HCT116 (cell line): ENCODE data around the gene MED27. TPM values are rescaled to one million over a fixed set of nuclear protein-coding genes. Genes with fewer than 3 reads are reported as not detected.

ENCODE experiments used
- ATAC-seq: fragments of 200-7000 bp; cut with Tn5 transposase; 2 replicates; pipeline ENCODE4 v1.9.1; 2020; ENCODE audit warnings: mild to moderate bottlenecking, moderate library complexity
- BruUV-seq: library from RNA; stranded (reverse); fragments of 400-500 nt; replicated peaks from 2 replicates; lab custom pipeline; 2021; lab: Mats Ljungman, UMichigan
- CTCF ChIA-PET: fragments of 300-600 bp; sonication (Branson Sonifier 250); formaldehyde crosslinking; loops from one replicate; lab custom pipeline; 2021; ENCODE audit warnings: antibody characterized with exemption; lab: Charles Lee
- POLR2A ChIA-PET: fragments of 300-600, 350-600 bp; sonication (Branson Sonifier 250); formaldehyde crosslinking; loops from one replicate; lab custom pipeline; 2021; ENCODE audit warnings: antibody characterized with exemption; lab: Charles Lee
- RAD21 ChIA-PET, 2 experiments: fragments of 300-600 bp; sonication (Branson Sonifier 250); formaldehyde crosslinking; loops; one replicate each; lab custom pipeline; 2023; ENCODE audit warnings: low total read pairs in 2 of 2; ENCODE audit not compliant: uncharacterized antibody in 2 of 2, unreplicated experiment in 2 of 2, low non-redundant PET in 1 of 2; lab: Charles Lee
- DNase-seq: peaks from one replicate; pipeline ENCODE4 v3.0.0-alpha.2; 2010; ENCODE audit warnings: low read depth, low spot score
- H2AFZ ChIP-seq: fragments of 200-600 bp; shearing (Covaris generic), sonication (generic); 2 replicates; pipeline ENCODE4 v1.6.1; 2017; ENCODE audit warnings: low read depth, mixed run types, mixed read lengths, antibody characterized with exemption, low read length; ENCODE audit not compliant: poor library complexity, severe bottlenecking
- H3K27ac ChIP-seq: 2 replicates; pipeline ENCODE4 v1.5.1; 2012; ENCODE audit warnings: low read depth, low read length
- H3K27me3 ChIP-seq: fragments of 200-600 bp; sonication (generic); 2 replicates; pipeline ENCODE4 v1.6.1; 2016; ENCODE audit warnings: mixed run types, low read length, mixed read lengths; ENCODE audit not compliant: insufficient read depth
- H3K36me3 ChIP-seq, 2 experiments: fragments of 200-500 bp in 1 of 2; fragments of 200-600 bp in 1 of 2; sonication (Bioruptor generic) in 1 of 2; sonication (generic) in 1 of 2; 2 replicates each; pipeline versions ENCODE4 v1.5.1 to v1.6.1; 2014 to 2016; ENCODE audit warnings: low read length in 2 of 2, inconsistent platforms in 1 of 2, mixed read lengths in 1 of 2, mixed run types in 1 of 2; ENCODE audit not compliant: insufficient read depth in 2 of 2, control insufficient read depth in 1 of 2
- H3K4me1 ChIP-seq, 2 experiments: fragments of 200-600 bp in 1 of 2; sonication (generic) in 1 of 2; 2 replicates each; pipeline versions ENCODE4 v1.5.1 to v1.6.1; 2012 to 2017; ENCODE audit warnings: low read length in 2 of 2, inconsistent platforms in 1 of 2, mild to moderate bottlenecking in 1 of 2, mixed read lengths in 1 of 2, mixed run types in 1 of 2, moderate library complexity in 1 of 2; ENCODE audit not compliant: insufficient read depth in 2 of 2, control insufficient read depth in 1 of 2
- H3K4me2 ChIP-seq: fragments of 200-600 bp; sonication (generic); 2 replicates; pipeline ENCODE4 v1.6.1; 2017; ENCODE audit warnings: mixed run types, low read length, mixed read lengths
- H3K4me3 ChIP-seq, 2 experiments: fragments of 200-600 bp in 1 of 2; sonication (generic) in 1 of 2; replicated peaks in 1 of 2; 2 replicates each; pipeline ENCODE4 v1.5.1; 2011 to 2016; ENCODE audit warnings: low read length in 2 of 2, control low read depth in 1 of 2, low read depth in 1 of 2, mild to moderate bottlenecking in 1 of 2, mixed read lengths in 1 of 2, mixed run types in 1 of 2
- H3K79me2 ChIP-seq: fragments of 200-600 bp; sonication (generic); 2 replicates; pipeline ENCODE4 v1.6.1; 2017; ENCODE audit warnings: mild to moderate bottlenecking, mixed run types, low read length, moderate library complexity, mixed read lengths; ENCODE audit not compliant: insufficient read depth
- H3K9ac ChIP-seq: fragments of 200-600 bp; sonication (generic); 2 replicates; pipeline ENCODE4 v1.6.1; 2016; ENCODE audit warnings: low read length, mixed read lengths
- H3K9me2 ChIP-seq: fragments of 200-600 bp; sonication (generic), shearing (Covaris generic); 2 replicates; pipeline ENCODE4 v1.6.1; 2017; ENCODE audit warnings: mixed run types, mild to moderate bottlenecking, moderate library complexity; ENCODE audit not compliant: insufficient read depth
- H3K9me3 ChIP-seq, 2 experiments: fragments of 200-500 bp in 1 of 2; fragments of 200-600 bp in 1 of 2; sonication (Bioruptor generic) in 1 of 2; sonication (generic) in 1 of 2; 2 replicates each; pipeline ENCODE4 v1.6.1; 2014 to 2017; ENCODE audit warnings: low read length in 2 of 2, mixed read lengths in 2 of 2, inconsistent platforms in 1 of 2, low read depth in 1 of 2, mild to moderate bottlenecking in 1 of 2, mixed run types in 1 of 2, moderate library complexity in 1 of 2; ENCODE audit not compliant: control insufficient read depth in 1 of 2, insufficient read depth in 1 of 2
- H4K20me1 ChIP-seq: fragments of 200-600 bp; sonication (generic), shearing (Covaris generic); 2 replicates; pipeline ENCODE4 v1.6.1; 2017; ENCODE audit warnings: mixed run types, mild to moderate bottlenecking, moderate library complexity; ENCODE audit not compliant: insufficient read depth
- ATF3 ChIP-seq: IDR thresholded peaks from 2 replicates; pipeline ENCODE4 v1.6.1; 2012
- CBX3 ChIP-seq: IDR thresholded peaks from 2 replicates; pipeline ENCODE4 v1.6.1; 2012; ENCODE audit warnings: low read depth
- CEBPB ChIP-seq: IDR thresholded peaks from 2 replicates; pipeline ENCODE4 v1.6.1; 2012; ENCODE audit warnings: low read depth
- CTCF ChIP-seq, 3 experiments: fragments of 200-600 bp in 1 of 3; sonication (generic) in 1 of 3; IDR thresholded peaks in 2 of 3; conservative IDR thresholded peaks in 1 of 3; 2 replicates each; pipeline ENCODE4 v1.5.1; 2012 to 2017; ENCODE audit warnings: low read depth in 2 of 3, low read length in 2 of 3, antibody characterized with exemption in 1 of 3, borderline replicate concordance in 1 of 3, control low read depth in 1 of 3, mild to moderate bottlenecking in 1 of 3, mixed read lengths in 1 of 3, mixed run types in 1 of 3, moderate library complexity in 1 of 3; ENCODE audit not compliant: insufficient read depth in 1 of 3
- EGR1 ChIP-seq: IDR thresholded peaks from 2 replicates; pipeline ENCODE4 v1.6.1; 2012; ENCODE audit warnings: low read depth
- ELF1 ChIP-seq: IDR thresholded peaks from 2 replicates; pipeline ENCODE4 v1.6.1; 2012; ENCODE audit warnings: low read depth, borderline replicate concordance
- EZH2 ChIP-seq: fragments of 200-600 bp; sonication (generic); IDR thresholded peaks from 2 replicates; pipeline ENCODE4 v1.6.1; 2017; ENCODE audit warnings: antibody characterized with exemption, mixed run types
- EZH2phosphoT487 ChIP-seq: fragments of 200-600 bp; IDR thresholded peaks from 2 replicates; pipeline ENCODE4 v1.6.1; 2018; ENCODE audit warnings: antibody characterized with exemption, borderline replicate concordance
- JUND ChIP-seq: IDR thresholded peaks from 2 replicates; pipeline ENCODE4 v1.6.1; 2012
- POLR2AphosphoS5 ChIP-seq: IDR thresholded peaks from 2 replicates; pipeline ENCODE4 v1.6.1; 2011; ENCODE audit warnings: mild to moderate bottlenecking, low read depth, low read length, moderate library complexity
- RAD21 ChIP-seq: IDR thresholded peaks from 2 replicates; pipeline ENCODE4 v1.6.1; 2012; ENCODE audit warnings: low read depth, mild to moderate bottlenecking
- REST ChIP-seq: IDR thresholded peaks from 2 replicates; pipeline ENCODE4 v1.6.1; 2012; ENCODE audit warnings: low read depth
- SP1 ChIP-seq: IDR thresholded peaks from 2 replicates; pipeline ENCODE4 v1.6.1; 2012; ENCODE audit warnings: low read depth
- SRF ChIP-seq: IDR thresholded peaks from 2 replicates; pipeline ENCODE4 v1.6.1; 2012; ENCODE audit warnings: low read depth
- TCF7L2 ChIP-seq: IDR thresholded peaks from 2 replicates; pipeline ENCODE4 v1.7.0; 2011; ENCODE audit warnings: borderline replicate concordance, inconsistent platforms; ENCODE audit not compliant: insufficient read depth, insufficient read length; ENCODE audit errors: extremely low read depth
- ZNF274 ChIP-seq: fragments of 200-500 bp; sonication (Bioruptor generic); IDR thresholded peaks from 2 replicates; pipeline ENCODE4 v1.6.1; 2014; ENCODE audit warnings: mild to moderate bottlenecking, low read depth, low read length, inconsistent platforms
- intact Hi-C: fragments of 100-400 bp; cut with micrococcal nuclease; formaldehyde crosslinking; loops from 2 replicates; pipeline ENCODE4 v1.10.0; 2022
- total RNA-seq: library from RNA; stranded (reverse); gene quantifications from one replicate; pipeline ENCODE4 v1.2.1, GENCODE V29; 2021; ENCODE audit not compliant: unreplicated experiment

The MED27 gene
- total RNA-seq, 1 experiment from 2014 or later: 26.9 TPM

DNA sequence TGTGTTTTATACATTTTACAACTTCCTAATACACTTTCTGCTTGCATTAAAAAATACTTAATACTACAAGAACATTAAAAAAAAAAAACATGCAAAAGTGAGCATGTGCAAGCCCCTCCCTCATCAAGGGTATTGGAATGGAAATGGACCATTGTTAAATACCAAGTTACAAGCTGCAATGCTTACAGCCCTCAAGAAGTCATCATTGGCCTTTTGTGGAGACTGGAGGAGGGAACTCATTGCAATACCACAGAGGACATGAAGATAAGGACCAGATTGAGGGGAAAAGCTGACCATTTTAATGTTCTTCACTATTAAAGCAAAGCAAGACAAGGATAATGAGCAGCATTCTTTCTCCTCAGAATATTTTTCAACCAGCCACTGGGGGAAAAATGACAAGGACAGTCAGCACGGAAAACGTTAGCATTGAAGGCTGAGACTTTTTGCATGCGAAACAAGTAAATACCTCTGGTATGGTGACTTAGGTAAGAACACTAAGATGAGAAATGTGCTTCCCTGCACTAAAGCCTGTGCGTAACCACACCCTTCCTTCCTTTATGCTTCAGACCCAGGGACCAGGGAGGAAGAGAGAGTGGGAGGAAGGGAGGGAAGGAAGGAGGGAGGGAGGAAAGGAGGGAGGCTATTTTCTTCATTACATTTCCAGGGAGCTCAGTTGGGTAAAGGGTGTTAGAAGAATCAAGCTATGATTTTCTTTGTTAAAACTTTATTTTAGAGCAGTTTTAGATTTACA, 198.7 kb downstream of the MED27 start:
- CTCF ChIA-PET: no interaction called here

More for the DNA sequence above, 198.7 kb downstream of the MED27 start:
- Histone ChIP-seq H2AFZ (no peak overlapping the region), H3K27me3 (no peaks in the 10 kb centered on the region), H3K9me3 (no peaks in the 10 kb centered on the region), H4K20me1 (no peaks in the 10 kb centered on the region), H3K4me3 (no peak overlapping the region), H3K9me2 (no peaks in the 10 kb centered on the region), H3K9ac (no peak overlapping the region), H3K4me1 (no peaks in the 10 kb centered on the region), H3K36me3 (no peaks in the 10 kb centered on the region), H3K4me2 (no peak overlapping the region), H3K79me2 (no peaks in the 10 kb centered on the region), H3K27ac (no peak overlapping the region)
- TF ChIP-seq ATF3: no peak
- no peak for TF ChIP-seq ZNF274
- no peak for TF ChIP-seq REST
- no peak for TF ChIP-seq CBX3
- TF ChIP-seq RAD21: no peak
- no peak for TF ChIP-seq ELF1
- no peak for TF ChIP-seq EZH2phosphoT487
- no peak for TF ChIP-seq EGR1
- no peak for TF ChIP-seq SRF
- no peak for TF ChIP-seq CEBPB
- no peak for TF ChIP-seq EZH2
- TF ChIP-seq JUND: no peak
- TF ChIP-seq TCF7L2: no peak
- TF ChIP-seq CTCF (IDR thresholded peaks at IDR 0.05 in 2 of 3, conservative IDR thresholded peaks at IDR 0.05 in 1 of 3; ENCODE audit: borderline replicate concordance in 1 of 3, insufficient read depth in 1 of 3, low read depth in 2 of 3, low read length in 2 of 3): no peak
- TF ChIP-seq POLR2AphosphoS5: no peak
- TF ChIP-seq SP1: no peak
- intact Hi-C loops: no loop called here
- DNase-seq: no peak
- ChIA-PET RAD21 (no interaction called here), POLR2A (no interaction called here)
- BruUV-seq: no TSS peak
- no peak for ATAC-seq
